CD1c-positive myeloid dendritic cell (primary cell): Measurements from ENCODE around the gene ZNF181.

Experiments
- DNase-seq: peaks from one replicate; pipeline ENCODE4 v3.0.0-alpha.2; 2016; ENCODE audit errors: extremely low spot score

The ZNF181 gene

GRCh38 chr19:34757441-34757840 lies 23.4 kb downstream of the ZNF181 start:
- no peak for DNase-seq

- no peak for DNase-seq
Observed at GRCh38 chr19:34759218-34759917, 25.3 kb downstream of the ZNF181 start.

DNA sequence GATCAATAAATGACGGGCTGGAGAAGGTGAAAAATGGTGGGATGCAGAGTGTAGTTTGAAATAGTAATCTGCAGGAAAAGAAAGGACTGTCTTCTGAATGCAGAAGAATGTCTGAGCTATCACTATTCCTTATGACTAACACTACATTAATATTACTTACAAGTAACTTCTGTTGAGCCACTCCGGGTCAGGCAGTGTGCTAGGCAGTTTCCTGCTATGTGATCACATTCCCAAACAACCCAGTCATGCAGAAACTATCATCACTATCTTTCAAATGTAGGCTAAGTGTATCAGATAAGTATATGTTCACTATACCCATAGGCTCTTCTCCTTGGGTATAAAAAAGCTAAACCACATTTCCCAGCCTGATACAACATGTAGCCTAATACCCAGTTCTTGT lies 32.3 kb downstream of the ZNF181 start:
- no peak for DNase-seq

GRCh38 chr19:34767951-34768350 lies 33.9 kb downstream of the ZNF181 start:
- no peak for DNase-seq

GRCh38 chr19:34772697-34773554 lies 38.9 kb downstream of the ZNF181 start, which contains the start of gene ZNF599:
Gene ZNF599, minus strand, starts transcription at chr19:34773215. Its CDS starts 374 bp downstream, at chr19:34772841.
- DNase-seq: peak; percentile 94

- no peak for DNase-seq
Observed at GRCh38 chr19:34773555-34773864, 39.5 kb downstream of the ZNF181 start.

DNA sequence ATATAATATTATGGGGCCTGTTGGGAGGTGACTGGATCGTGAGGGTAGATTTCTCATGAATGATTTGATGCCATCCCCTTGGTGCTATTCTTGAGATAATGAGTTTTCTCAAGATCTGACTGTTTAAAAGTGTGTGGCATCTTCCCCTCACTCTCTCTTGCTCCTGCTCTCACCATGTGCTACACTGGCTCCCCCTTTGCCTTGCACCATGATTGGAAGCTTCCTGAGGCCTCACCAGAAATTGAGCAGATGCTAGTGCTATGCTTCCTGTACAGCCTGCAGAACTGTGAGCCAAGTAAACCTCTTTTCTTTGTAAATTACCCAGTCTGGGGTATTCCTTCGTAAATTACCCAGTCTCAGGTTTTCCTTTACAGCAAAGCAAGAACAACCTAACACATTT lies 40.8 kb downstream of the ZNF181 start:
- no peak for DNase-seq

DNA sequence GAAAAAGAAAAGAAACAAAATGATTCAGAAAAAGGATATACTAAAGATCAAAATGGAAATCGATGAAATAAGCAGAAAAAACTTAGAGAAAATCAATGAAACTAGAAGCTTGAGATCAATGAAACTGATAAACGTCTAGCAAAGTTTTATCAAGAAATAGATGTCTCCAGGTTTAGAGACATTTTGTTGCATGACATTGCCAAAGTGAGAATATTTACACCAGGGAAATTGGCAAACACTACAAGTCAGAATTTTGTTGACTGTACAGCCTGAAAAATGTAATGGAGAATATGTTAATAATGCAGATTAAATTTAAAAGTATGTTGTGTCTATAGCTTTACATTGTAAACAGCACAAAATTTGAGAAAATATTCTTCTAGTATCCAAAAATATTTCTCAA lies 44.3 kb downstream of the ZNF181 start:
- no peak for DNase-seq

DNA sequence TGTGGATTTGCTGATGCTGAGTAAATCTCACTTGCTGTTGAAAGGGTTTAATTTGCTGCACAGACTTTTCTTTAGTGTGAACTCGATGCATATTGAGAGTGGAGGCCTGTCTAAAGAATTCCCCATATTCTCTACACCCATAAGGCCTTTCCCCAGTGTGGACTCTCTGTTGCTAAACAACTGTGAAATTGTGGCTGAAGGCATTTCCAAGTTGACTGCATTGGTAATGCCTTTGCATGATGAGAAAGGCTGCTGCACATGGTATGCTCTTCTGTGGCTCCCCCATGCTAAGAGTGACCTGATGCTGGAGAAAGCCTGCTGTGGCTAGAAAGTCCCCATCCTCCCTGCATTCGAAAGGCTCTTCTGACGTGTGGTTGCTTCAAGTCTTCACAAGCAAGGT lies 45.6 kb downstream of the ZNF181 start:
- no peak for DNase-seq

- DNase-seq: no peak
Observed at GRCh38 chr19:34786236-34786635, 52.2 kb downstream of the ZNF181 start.

DNA sequence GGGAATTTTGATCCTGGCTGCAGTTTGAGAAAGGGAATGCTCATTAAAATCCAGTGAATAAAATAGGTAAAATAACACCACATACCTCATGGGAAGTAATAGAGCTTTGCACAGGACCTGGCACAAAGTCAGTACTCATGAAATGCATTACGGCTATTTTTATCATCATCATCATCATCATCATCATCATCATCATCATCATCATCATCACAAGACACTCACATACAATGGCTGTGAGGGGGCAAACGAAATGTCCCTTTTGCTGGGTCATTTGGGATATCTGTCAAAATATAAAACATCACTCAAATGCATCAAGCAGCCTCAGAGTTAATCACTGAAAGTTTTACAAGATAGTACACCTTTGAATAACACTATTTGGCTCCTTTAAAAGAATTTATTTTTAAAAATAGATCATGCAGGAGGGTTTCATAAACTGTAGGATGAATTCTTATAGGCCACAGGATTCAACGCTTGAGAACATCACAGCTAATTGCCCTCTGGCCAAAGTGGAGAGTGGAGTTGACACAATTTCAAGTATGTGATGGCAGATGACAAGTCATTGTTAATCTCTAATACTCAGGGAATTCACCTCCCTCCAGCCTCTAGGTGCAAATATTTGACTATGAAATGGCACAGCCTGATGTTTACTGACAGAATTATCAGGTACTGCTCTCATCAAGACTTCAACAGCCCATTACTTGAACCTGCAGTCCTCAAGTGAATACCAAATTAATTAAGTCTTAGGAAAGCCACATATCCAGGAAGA lies 53.2 kb downstream of the ZNF181 start:
- DNase-seq: no peak

DNA sequence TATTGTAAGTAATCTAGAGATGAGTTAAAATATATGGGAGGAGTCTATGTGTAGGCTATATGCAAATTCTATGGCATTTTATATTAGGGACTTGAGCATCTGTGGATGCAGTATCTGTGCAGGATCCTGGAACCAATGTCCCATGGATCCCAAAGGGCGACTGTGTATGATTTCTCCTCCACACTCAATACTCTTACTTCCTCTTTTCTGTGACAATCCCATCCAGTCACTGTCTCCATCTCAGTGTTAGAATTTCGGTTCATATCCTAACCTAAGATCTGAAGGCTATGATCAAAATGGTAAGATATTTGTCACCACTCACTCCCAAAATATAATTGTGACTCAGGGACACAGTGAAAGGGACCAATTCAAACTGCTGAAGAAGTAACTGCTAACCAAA lies 54.0 kb downstream of the ZNF181 start:
- no peak for DNase-seq

DNA sequence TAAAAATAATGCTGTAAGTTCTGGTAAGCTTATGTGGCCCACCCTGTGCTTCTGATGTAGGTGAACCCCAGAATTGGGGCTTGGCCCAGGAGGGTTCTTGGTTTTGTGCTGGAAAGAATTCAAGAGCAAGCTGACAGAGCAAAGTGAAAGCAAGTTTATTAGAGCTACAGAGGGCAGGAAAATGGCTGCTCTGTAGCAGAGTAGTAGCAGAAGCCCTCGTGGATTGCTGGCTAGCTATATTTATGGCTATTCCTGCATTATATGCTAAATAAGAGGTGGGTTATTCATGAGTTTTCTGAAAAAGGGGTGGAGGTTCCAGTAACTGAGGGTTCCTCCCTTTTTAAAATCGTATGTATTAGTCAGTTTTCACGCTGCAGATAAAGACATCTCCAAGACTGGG lies 59.5 kb downstream of the ZNF181 start:
- DNase-seq: no peak

DNA sequence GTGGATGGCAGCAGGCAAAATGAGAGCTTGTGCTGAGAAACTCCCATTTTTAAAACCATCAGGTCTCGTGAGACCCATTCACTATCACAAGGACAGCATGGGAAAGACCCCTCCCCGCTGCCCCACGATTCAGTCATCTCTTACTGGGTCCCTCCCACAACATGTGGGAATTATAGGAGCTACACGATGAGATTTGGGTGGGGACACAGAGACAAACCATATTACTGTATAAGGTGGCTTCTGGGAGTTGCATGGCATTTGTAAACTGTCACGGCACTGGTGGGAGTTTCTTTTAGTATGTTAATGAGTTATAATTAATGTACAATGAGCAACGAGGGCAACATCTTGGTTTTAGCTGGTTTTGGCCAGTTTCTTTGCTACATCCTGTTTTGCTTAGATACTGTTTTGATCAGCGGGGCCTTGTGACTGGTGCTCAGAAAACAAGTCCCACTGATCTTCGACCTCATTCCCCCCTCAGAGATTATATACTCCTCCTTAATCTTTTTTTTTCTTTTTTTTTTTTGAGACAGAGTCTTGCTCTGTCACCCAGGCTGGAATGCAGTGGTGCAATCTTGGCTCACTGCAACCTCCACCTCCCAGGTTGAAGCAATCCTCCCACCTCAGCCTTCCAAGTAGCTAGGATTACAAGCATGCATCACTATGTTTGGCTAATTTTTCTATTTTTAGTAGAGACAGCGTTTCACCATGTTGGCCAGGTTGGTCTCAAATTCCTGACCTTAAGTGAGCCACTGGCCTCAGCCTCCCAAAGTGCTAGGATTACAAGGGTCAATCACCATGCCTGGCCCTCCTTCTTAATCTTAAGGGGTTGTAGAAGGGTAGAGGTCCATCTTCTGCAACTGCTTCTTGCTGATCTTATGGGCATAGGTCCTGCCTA lies 60.3 kb downstream of the ZNF181 start:
- DNase-seq: no peak
